ENCODE results near the gene UBE2B.

The UBE2B gene

GRCh38 chr5:134438721-134439123, 67.4 kb downstream of the UBE2B start:
- DNase-seq: no peak

- DNase-seq: no peak
Measured at GRCh38 chr5:134439210-134439654, 67.9 kb downstream of the UBE2B start.

GRCh38 chr5:134440201-134440755, 68.9 kb downstream of the UBE2B start:
- DNase-seq: no peak

Measured in stimulated activated CD8-positive, alpha-beta memory T cell treated with anti-CD3 and anti-CD28 coated beads, Interleukin-4, amount 100 ng/mL, for 48 hours (primary cell).